B cell (primary cell): Measurements from ENCODE around the gene SLIT3. TPM values are rescaled to one million over a fixed set of nuclear protein-coding genes. Genes with fewer than 3 reads are reported as not detected.

Experiments used
- ATAC-seq: fragments of 200-7000 bp; cut with Tn5 transposase; one replicate; pipeline ENCODE4 v1.10.0; 2021; ENCODE audit warnings: low read depth, mild to moderate bottlenecking, moderate number of reproducible peaks, moderate library complexity
- CTCF ChIA-PET: fragments of 350-600 bp; sonication (Branson Sonifier 250); formaldehyde crosslinking; loops from one replicate; lab custom pipeline; 2021; ENCODE audit warnings: antibody characterized with exemption, inconsistent platforms; lab: Charles Lee
- POLR2A ChIA-PET: fragments of 350-600 bp; sonication (Branson Sonifier 250); formaldehyde crosslinking; loops from one replicate; lab custom pipeline; 2021; ENCODE audit warnings: antibody characterized with exemption; lab: Charles Lee
- DNase-seq: peaks from one replicate; pipeline ENCODE4 v3.0.0; 2013
- H2AFZ ChIP-seq: 2 replicates; pipeline ENCODE4 v1.6.1; 2012; ENCODE audit warnings: mild to moderate bottlenecking, low read depth, low read length; ENCODE audit not compliant: insufficient read depth, poor library complexity, severe bottlenecking
- H3K27ac ChIP-seq, 2 donors: 1 replicate in 1 of 2; 2 replicates in 1 of 2; pipeline ENCODE4 v1.5.1; 2012 to 2013; ENCODE audit warnings: low read length in 2 of 2, mild to moderate bottlenecking in 2 of 2, moderate library complexity in 1 of 2
- H3K27me3 ChIP-seq, 4 experiments: fragments of 200-600 bp in 1 of 4; sonication (generic) in 1 of 4; replicated peaks in 1 of 4; 1 replicate in 2 of 4; 2 replicates in 2 of 4; pipeline versions ENCODE4 v1.6.1 to v1.7.0; 2013 to 2016; ENCODE audit warnings: low read length in 3 of 4, mild to moderate bottlenecking in 2 of 4, mixed read lengths in 1 of 4, moderate library complexity in 1 of 4; ENCODE audit not compliant: insufficient read depth in 4 of 4, control insufficient read depth in 3 of 4; ENCODE audit errors: control extremely low read depth in 1 of 4
- H3K36me3 ChIP-seq, 2 experiments: replicated peaks in 1 of 2; 1 replicate in 1 of 2; 2 replicates in 1 of 2; pipeline versions ENCODE4 v1.6.1 to v1.7.1; 2013; ENCODE audit warnings: low read length in 1 of 2; ENCODE audit not compliant: insufficient read depth in 2 of 2, control insufficient read depth in 1 of 2; ENCODE audit errors: control extremely low read depth in 1 of 2, extremely low read depth in 1 of 2
- H3K4me1 ChIP-seq, 2 donors: fragments of 200-600 bp in 1 of 2; sonication (generic) in 1 of 2; 1 replicate in 1 of 2; 2 replicates in 1 of 2; pipeline versions ENCODE4 v1.5.1 to v1.6.1; 2013 to 2017; ENCODE audit warnings: low read length in 2 of 2; ENCODE audit not compliant: control insufficient read depth in 2 of 2, insufficient read depth in 2 of 2
- H3K4me2 ChIP-seq: replicated peaks from 2 replicates; pipeline ENCODE3; 2012; ENCODE audit warnings: mild to moderate bottlenecking, low read depth, low read length; ENCODE audit not compliant: poor library complexity, severe bottlenecking
- H3K4me3 ChIP-seq, 5 experiments: fragments of 200-600 bp in 1 of 5; sonication (generic) in 1 of 5; 1 replicate in 3 of 5; 2 replicates in 2 of 5; pipeline versions ENCODE4 v1.5.1 to v1.7.0; 2011 to 2016; ENCODE audit warnings: low read length in 4 of 5, mild to moderate bottlenecking in 4 of 5, low read depth in 2 of 5, control low read depth in 1 of 5, moderate library complexity in 1 of 5; ENCODE audit not compliant: insufficient read depth in 1 of 5; ENCODE audit errors: control extremely low read depth in 1 of 5, extremely low read depth in 1 of 5
- H3K79me2 ChIP-seq: fragments of 200-600 bp; sonication (generic); one replicate; pipeline ENCODE4 v1.6.0; 2016; ENCODE audit warnings: low read length; ENCODE audit not compliant: control insufficient read depth, insufficient read depth
- H3K9ac ChIP-seq: fragments of 200-600 bp; sonication (generic); 2 replicates; pipeline ENCODE4 v1.6.1; 2017; ENCODE audit warnings: mild to moderate bottlenecking, low read length, moderate library complexity
- H3K9me3 ChIP-seq, 3 donors: one replicate each; pipeline versions ENCODE4 v1.6.1 to v1.7.1; 2013; ENCODE audit warnings: low read length in 2 of 3; ENCODE audit not compliant: control insufficient read depth in 2 of 3, insufficient read depth in 1 of 3; ENCODE audit errors: control extremely low read depth in 1 of 3
- H4K20me1 ChIP-seq: 2 replicates; pipeline ENCODE4 v1.6.0; 2012; ENCODE audit warnings: mild to moderate bottlenecking, low read length; ENCODE audit not compliant: insufficient read depth, control insufficient read depth, poor library complexity, severe bottlenecking
- H3K27ac Mint-ChIP-seq: one replicate; pipeline ENCODE4 v1.8.0; 2021; ENCODE audit warnings: mixed read lengths
- H3K27me3 Mint-ChIP-seq: one replicate; pipeline ENCODE4 v1.8.0; 2021; ENCODE audit warnings: mixed read lengths
- H3K4me1 Mint-ChIP-seq: one replicate; pipeline ENCODE4 v1.8.0; 2021; ENCODE audit warnings: mixed read lengths
- H3K4me3 Mint-ChIP-seq: one replicate; pipeline ENCODE4 v1.8.0; 2021; ENCODE audit warnings: mixed read lengths
- H3K9me3 Mint-ChIP-seq: one replicate; pipeline ENCODE4 v1.8.0; 2022; ENCODE audit warnings: mixed read lengths; ENCODE audit not compliant: insufficient read depth
- CTCF ChIP-seq: fragments of 200-600 bp; IDR thresholded peaks from one replicate; pipeline ENCODE4 v1.8.0; 2022; ENCODE audit warnings: antibody characterized with exemption, mild to moderate bottlenecking
- EZH2 ChIP-seq: IDR thresholded peaks from 2 replicates; pipeline ENCODE4 v1.6.1; 2012; ENCODE audit warnings: borderline replicate concordance, low read depth, mild to moderate bottlenecking, moderate library complexity, low read length; ENCODE audit not compliant: insufficient read depth, poor library complexity, severe bottlenecking
- WGBS: methylation state at CpG from one replicate; pipeline ENCODE4 v1.1.5; 2013; ENCODE audit warnings: missing lambda C conversion rate; ENCODE audit not compliant: insufficient coverage; 5-methylcytosine and 5-hydroxymethylcytosine counted together
- intact Hi-C: fragments of 100-400 bp; cut with micrococcal nuclease; formaldehyde crosslinking; loops from one replicate; pipeline ENCODE4 v1.10.0; 2022
- polyA plus RNA-seq: library from polyadenylated mRNA; depleted of rRNA; stranded (reverse); fragments of >200 nt; gene quantifications from 2 replicates; pipeline ENCODE4 v1.2.3, GENCODE V29; 2012
- total RNA-seq, 2 donors: library from RNA; stranded (reverse); fragments of 120-200 nt in 1 of 2; gene quantifications; 1 replicate in 1 of 2; 2 replicates in 1 of 2; pipeline versions ENCODE4 v1.2.3 to v1.2.4, GENCODE V29; 2013 to 2022

SLIT3 gene
- total and polyA plus RNA-seq, 2 donors (not counting 1 experiment from before 2014, with no cell fraction given): not detected

GRCh38 chr5:169074839-169075238 lies 226.1 kb downstream of the SLIT3 start:
- H3K27me3 ChIP-seq: no peaks in the 10 kb centered on the region
- WGBS: no CpG with 5 or more reads among the region's 3 CpGs

GRCh38 chr5:169072233-169072632 lies 228.7 kb downstream of the SLIT3 start:
- no peaks in the 10 kb centered on the region for H3K9me3 ChIP-seq
- Mint-ChIP-seq H3K27me3 (peaks cover 5% of the 10 kb centered on the region), H3K4me1 (no peaks in the 10 kb centered on the region), H3K27ac (no peak overlapping the region), H3K4me3 (no peak overlapping the region), H3K9me3 (peaks cover 2% of the 10 kb centered on the region)
- POLR2A ChIA-PET: no interaction called here
- no peaks in the 10 kb centered on the region for H3K4me1 ChIP-seq
- CTCF ChIA-PET: no interaction called here
- H3K27me3 ChIP-seq: no peaks in the 10 kb centered on the region
- H2AFZ ChIP-seq: no peak overlapping the region
- H3K4me3 ChIP-seq: no peak overlapping the region
- H3K9ac ChIP-seq: no peak overlapping the region
- H3K4me2 ChIP-seq: no peak overlapping the region
- intact Hi-C loops: no loop called here
- no peaks in the 10 kb centered on the region for H3K36me3 ChIP-seq
- TF ChIP-seq CTCF: no peak
- TF ChIP-seq EZH2: no peak
- ATAC-seq (no peak), DNase-seq (no peak)
- H3K79me2 ChIP-seq: no peaks in the 10 kb centered on the region
- no peaks in the 10 kb centered on the region for H4K20me1 ChIP-seq
- H3K27ac ChIP-seq: no peak overlapping the region

More at GRCh38 chr5:169074839-169075238, 226.1 kb downstream of the SLIT3 start:
- H2AFZ ChIP-seq: no peak overlapping the region
- Mint-ChIP-seq H3K9me3 (peaks cover 2% of the 10 kb centered on the region), H3K4me3 (no peak overlapping the region), H3K27ac (no peak overlapping the region), H3K27me3 (peaks cover 14% of the 10 kb centered on the region), H3K4me1 (no peaks in the 10 kb centered on the region)
- TF ChIP-seq EZH2 (no peak), CTCF (no peak)
- no peaks in the 10 kb centered on the region for H4K20me1 ChIP-seq
- H3K9ac ChIP-seq: no peak overlapping the region
- no peak for DNase-seq
- POLR2A ChIA-PET: no interaction called here
- H3K9me3 ChIP-seq: no peaks in the 10 kb centered on the region
- no peaks in the 10 kb centered on the region for H3K36me3 ChIP-seq
- CTCF ChIA-PET: no interaction called here
- no peak for ATAC-seq
- intact Hi-C loops: no loop called here
- no peak overlapping the region for H3K4me3 ChIP-seq
- no peaks in the 10 kb centered on the region for H3K4me1 ChIP-seq
- H3K27ac ChIP-seq: no peak overlapping the region
- no peaks in the 10 kb centered on the region for H3K79me2 ChIP-seq
- H3K4me2 ChIP-seq: no peak overlapping the region
